HEK293 (cell line): ENCODE measurements around the gene EDN1.

Experiments used
- ZBTB21 ChIP-seq: fragments of 450-650 bp; formaldehyde crosslinking; IDR thresholded peaks from 2 replicates; pipeline ENCODE4 v1.5.1; 2017; ENCODE audit warnings: missing biosample characterization, missing genetic modification characterization
- TF ChIP-seq, protein P1 (sequence below): IDR thresholded peaks from 2 replicates; pipeline ENCODE4 v1.6.1; 2011; ENCODE audit warnings: mild to moderate bottlenecking, low read depth, low read length, borderline replicate concordance

DNA sequence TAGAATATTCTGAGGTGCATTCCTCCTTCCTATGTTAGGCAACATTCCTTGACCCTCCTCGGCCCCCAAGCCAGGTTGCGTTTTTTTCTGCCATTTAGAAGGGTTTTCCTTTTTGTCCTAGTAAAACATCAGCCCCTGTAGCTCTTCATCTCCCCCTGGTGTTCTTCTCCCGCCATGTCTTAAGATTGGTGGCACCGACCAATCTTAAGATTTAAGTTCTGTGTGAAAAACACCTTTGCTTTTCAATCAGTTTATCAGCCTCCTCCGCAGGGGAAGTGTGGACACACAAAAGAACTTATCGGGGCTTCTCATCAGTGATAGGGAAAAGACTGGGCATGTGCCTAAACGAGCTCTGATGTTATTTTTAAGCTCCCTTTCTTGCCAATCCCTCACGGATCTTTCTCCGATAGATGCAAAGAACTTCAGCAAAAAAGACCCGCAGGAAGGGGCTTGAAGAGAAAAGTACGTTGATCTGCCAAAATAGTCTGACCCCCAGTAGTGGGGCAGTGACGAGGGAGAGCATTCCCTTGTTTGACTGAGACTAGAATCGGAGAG lies 719 bp upstream of the EDN1 start:
- TF ChIP-seq, protein P1, sequence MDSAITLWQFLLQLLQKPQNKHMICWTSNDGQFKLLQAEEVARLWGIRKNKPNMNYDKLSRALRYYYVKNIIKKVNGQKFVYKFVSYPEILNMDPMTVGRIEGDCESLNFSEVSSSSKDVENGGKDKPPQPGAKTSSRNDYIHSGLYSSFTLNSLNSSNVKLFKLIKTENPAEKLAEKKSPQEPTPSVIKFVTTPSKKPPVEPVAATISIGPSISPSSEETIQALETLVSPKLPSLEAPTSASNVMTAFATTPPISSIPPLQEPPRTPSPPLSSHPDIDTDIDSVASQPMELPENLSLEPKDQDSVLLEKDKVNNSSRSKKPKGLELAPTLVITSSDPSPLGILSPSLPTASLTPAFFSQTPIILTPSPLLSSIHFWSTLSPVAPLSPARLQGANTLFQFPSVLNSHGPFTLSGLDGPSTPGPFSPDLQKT: no peak
- no peak for TF ChIP-seq ZBTB21 (tag by site-specific recombination)
